Esophagus squamous epithelium (tissue), 5 donors: ENCODE measurements around the gene SYT14. TPM values are rescaled to one million over a fixed set of nuclear protein-coding genes. Genes with fewer than 3 reads are reported as not detected.

Experiments used
- DNase-seq: peaks from one replicate; lab custom pipeline; 2025; lab: John Stamatoyannopoulos, UW
- H3K27ac ChIP-seq, 4 donors: fragments of 200-600 bp; sonication (generic); one replicate each; pipeline ENCODE4 v1.5.1; 2016 to 2019; ENCODE audit warnings: mild to moderate bottlenecking in 1 of 4
- H3K27me3 ChIP-seq, 4 donors: fragments of 200-600 bp; sonication (generic); 1 replicate in 3 of 4; 2 replicates in 1 of 4; pipeline versions ENCODE4 v1.5.1 to v1.6.0; 2017 to 2021; ENCODE audit warnings: antibody characterized with exemption in 1 of 4
- H3K36me3 ChIP-seq, 3 donors: fragments of 200-600 bp; sonication (generic); one replicate each; pipeline ENCODE4 v1.5.1; 2016 to 2019
- H3K4me1 ChIP-seq, 3 donors: fragments of 200-600 bp; sonication (generic); one replicate each; pipeline ENCODE4 v1.5.1; 2017 to 2019
- H3K4me3 ChIP-seq, 4 donors: fragments of 200-600 bp; sonication (generic); 1 replicate in 3 of 4; 2 replicates in 1 of 4; pipeline ENCODE4 v1.5.1; 2016 to 2019; ENCODE audit warnings: mild to moderate bottlenecking in 2 of 4, moderate library complexity in 1 of 4
- H3K9me3 ChIP-seq, 3 donors: fragments of 200-600 bp; sonication (generic); one replicate each; pipeline ENCODE4 v1.5.1; 2016 to 2019
- POLR2A ChIP-seq, 4 donors: fragments of 450-650 bp; IDR thresholded peaks; one replicate each; pipeline ENCODE4 v1.6.1; 2017; ENCODE audit warnings: antibody characterized with exemption in 4 of 4, mild to moderate bottlenecking in 4 of 4, moderate library complexity in 3 of 4
- WGBS, 2 donors: methylation state at CpG; one replicate each; pipeline ENCODE4 v1.1.5; 2018; 5-methylcytosine and 5-hydroxymethylcytosine counted together
- intact Hi-C: fragments of 100-400 bp; cut with DNase I; formaldehyde crosslinking; loops from one replicate; pipeline ENCODE4 v1.15.0; 2022
- total RNA-seq, 4 donors: library from RNA; depleted of rRNA; stranded (reverse); fragments of >200 nt; gene quantifications; one replicate each; pipeline ENCODE4 v1.1.0, GENCODE V29; 2016
- TF ChIP-seq, protein P1 (sequence below), 6 experiments: fragments of 450-650 bp in 4 of 6; fragments of 200-600 bp in 2 of 6; sonication (generic) in 2 of 6; IDR thresholded peaks; one replicate each; pipeline ENCODE4 v1.5.1; 2016 to 2019; ENCODE audit warnings: antibody characterized with exemption in 6 of 6, mild to moderate bottlenecking in 4 of 6, moderate library complexity in 4 of 6
- donor health status: DM: yes; HTN: yes; CAD: no.

SYT14 gene
- total RNA-seq, 4 donors from 2014 or later = not detected

DNA sequence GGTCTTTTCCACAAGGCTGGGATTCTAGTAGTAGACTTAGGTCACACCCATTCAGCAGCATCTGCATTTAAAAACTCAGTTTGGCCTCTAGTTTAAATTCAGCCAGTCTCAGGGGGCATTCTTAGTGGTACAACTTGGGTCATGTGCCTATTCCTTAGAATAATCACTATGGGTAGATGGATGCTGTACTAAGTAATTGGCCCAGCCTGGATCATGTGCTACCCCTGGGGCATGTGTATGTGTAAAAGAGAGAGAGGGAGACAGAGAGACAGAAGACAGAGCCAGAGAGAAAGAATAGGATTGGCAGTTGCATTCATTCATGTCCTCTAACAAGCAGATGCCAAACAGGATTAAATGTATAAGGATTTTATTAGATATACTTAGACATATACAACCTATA is 13.6 kb upstream of the SYT14 start:
- TF ChIP-seq, protein P1, sequence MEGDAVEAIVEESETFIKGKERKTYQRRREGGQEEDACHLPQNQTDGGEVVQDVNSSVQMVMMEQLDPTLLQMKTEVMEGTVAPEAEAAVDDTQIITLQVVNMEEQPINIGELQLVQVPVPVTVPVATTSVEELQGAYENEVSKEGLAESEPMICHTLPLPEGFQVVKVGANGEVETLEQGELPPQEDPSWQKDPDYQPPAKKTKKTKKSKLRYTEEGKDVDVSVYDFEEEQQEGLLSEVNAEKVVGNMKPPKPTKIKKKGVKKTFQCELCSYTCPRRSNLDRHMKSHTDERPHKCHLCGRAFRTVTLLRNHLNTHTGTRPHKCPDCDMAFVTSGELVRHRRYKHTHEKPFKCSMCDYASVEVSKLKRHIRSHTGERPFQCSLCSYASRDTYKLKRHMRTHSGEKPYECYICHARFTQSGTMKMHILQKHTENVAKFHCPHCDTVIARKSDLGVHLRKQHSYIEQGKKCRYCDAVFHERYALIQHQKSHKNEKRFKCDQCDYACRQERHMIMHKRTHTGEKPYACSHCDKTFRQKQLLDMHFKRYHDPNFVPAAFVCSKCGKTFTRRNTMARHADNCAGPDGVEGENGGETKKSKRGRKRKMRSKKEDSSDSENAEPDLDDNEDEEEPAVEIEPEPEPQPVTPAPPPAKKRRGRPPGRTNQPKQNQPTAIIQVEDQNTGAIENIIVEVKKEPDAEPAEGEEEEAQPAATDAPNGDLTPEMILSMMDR (IDR thresholded peaks at IDR 0.05) = no peak
- no peak for TF ChIP-seq POLR2A (IDR thresholded peaks at IDR 0.05)
- no peaks in the 10 kb centered on the region for H3K9me3 ChIP-seq
- intact Hi-C loops = no loop called here
- peaks cover 0 to 8% (median 0%) of the 10 kb centered on the region in 4 donors for H3K27me3 ChIP-seq
- no peaks in the 10 kb centered on the region for H3K36me3 ChIP-seq
- H3K4me1 ChIP-seq = no peaks in the 10 kb centered on the region
- H3K27ac ChIP-seq = no peak overlapping the region
- no peak overlapping the region for H3K4me3 ChIP-seq
- DNase-seq = no peak

DNA sequence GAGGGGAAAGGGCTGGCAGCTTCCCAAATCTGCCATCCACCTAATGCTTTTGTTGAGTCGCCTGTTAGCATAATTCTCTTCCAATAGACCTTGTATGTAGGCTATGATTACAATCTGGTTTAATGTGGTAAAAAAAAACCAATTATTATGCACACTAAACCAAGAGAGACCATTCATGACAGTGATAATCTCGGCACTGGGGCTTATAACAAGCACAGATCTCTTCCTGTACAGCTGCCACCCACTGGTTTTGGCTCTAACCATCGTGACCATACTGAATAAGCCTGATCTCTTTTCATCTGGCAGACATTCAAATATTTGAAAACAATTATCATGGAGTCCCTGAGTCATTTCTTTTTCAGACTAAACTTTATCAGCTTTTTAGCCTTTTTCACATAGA is 12.0 kb upstream of the SYT14 start:
- no peaks in the 10 kb centered on the region for H3K36me3 ChIP-seq
- peaks cover 0 to 8% (median 0%) of the 10 kb centered on the region in 4 donors for H3K27me3 ChIP-seq
- H3K4me3 ChIP-seq = no peak overlapping the region
- intact Hi-C loops = no loop called here
- TF ChIP-seq, protein P1 (IDR thresholded peaks at IDR 0.05) = no peak
- TF ChIP-seq POLR2A (IDR thresholded peaks at IDR 0.05) = no peak
- H3K27ac ChIP-seq = no peak overlapping the region
- DNase-seq = no peak
- no peaks in the 10 kb centered on the region for H3K9me3 ChIP-seq
- H3K4me1 ChIP-seq = no peaks in the 10 kb centered on the region
- WGBS, 2 donors = 16 to 21% methylated on average over 3 of the region's 3 CpGs

DNA sequence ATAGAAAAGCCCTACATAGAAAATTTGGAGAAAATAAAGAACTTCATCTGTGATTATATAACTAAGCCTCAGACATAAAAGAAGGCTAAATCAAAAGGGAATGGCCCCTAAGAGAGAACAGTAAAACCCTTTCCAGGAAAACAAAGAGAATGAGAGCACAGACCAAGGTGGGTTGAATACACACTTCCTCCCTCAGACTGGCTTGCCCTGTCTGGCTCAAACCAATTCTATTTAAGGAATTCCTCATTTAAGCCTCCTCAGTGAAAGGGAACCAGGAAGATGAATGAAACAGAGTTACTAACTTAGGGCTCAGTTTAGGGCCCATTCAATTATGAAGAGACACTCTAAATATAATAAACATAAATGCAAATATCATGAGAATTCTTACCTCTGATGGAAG is 10.6 kb upstream of the SYT14 start:
- H3K4me3 ChIP-seq = no peak overlapping the region
- intact Hi-C loops = no loop called here
- TF ChIP-seq, protein P1 (IDR thresholded peaks at IDR 0.05) = no peak
- no peak for TF ChIP-seq POLR2A (IDR thresholded peaks at IDR 0.05)
- no peaks in the 10 kb centered on the region for H3K9me3 ChIP-seq
- no peaks in the 10 kb centered on the region for H3K4me1 ChIP-seq
- H3K27ac ChIP-seq = no peak overlapping the region
- H3K27me3 ChIP-seq = peaks cover 0 to 10% (median 0%) of the 10 kb centered on the region in 4 donors
- no peak for DNase-seq
- no peaks in the 10 kb centered on the region for H3K36me3 ChIP-seq

DNA sequence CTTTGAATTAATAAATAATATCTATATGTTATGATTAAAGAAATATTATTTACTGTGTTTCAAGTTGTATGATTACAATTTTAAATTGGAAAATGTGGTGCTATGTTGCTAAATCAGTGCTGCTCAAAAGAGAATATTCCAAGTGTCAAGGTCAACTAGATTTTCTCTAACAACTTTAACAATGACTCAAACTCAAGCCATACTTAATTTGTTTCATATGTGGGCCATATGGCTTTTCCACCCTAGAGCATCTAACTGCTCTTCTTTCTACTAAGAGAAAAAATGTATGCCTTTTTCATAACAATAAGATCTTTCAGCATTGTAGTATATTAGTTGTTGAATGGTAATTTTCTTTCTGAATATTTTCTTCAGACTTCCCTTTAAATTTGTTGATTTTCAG is 8.3 kb upstream of the SYT14 start:
- no peak for DNase-seq
- no peaks in the 10 kb centered on the region for H3K4me1 ChIP-seq
- no peak overlapping the region for H3K4me3 ChIP-seq
- TF ChIP-seq, protein P1 (IDR thresholded peaks at IDR 0.05) = no peak
- TF ChIP-seq POLR2A (IDR thresholded peaks at IDR 0.05) = no peak
- H3K9me3 ChIP-seq = no peaks in the 10 kb centered on the region
- intact Hi-C loops = no loop called here
- H3K27ac ChIP-seq = no peak overlapping the region
- no peaks in the 10 kb centered on the region for H3K36me3 ChIP-seq
- H3K27me3 ChIP-seq = peaks cover 0 to 16% (median 0%) of the 10 kb centered on the region in 4 donors

DNA sequence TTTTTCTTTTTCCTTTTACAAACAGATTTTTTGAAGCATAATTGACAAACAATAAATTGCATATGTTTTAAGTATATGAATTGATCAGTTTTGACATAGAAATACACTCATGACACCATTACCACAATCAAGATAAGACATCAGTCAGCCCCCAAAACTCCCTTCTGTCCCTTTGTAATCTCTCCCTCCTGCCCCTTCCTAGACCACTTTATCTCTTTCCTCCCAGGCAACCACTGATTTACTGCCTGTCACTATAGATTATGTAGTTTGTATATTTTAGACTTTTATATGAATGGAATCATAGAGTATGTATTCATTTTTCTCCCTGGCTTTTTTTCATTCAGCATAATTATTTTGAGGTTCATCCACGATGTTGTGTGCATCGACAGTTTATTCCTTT is 6.9 kb upstream of the SYT14 start:
- H3K27me3 ChIP-seq = peaks cover 0 to 13% (median 0%) of the 10 kb centered on the region in 4 donors
- no peaks in the 10 kb centered on the region for H3K4me1 ChIP-seq
- no peaks in the 10 kb centered on the region for H3K36me3 ChIP-seq
- no peak for DNase-seq
- TF ChIP-seq, protein P1 (IDR thresholded peaks at IDR 0.05) = no peak
- no peak for TF ChIP-seq POLR2A (IDR thresholded peaks at IDR 0.05)
- intact Hi-C loops = no loop called here
- no peaks in the 10 kb centered on the region for H3K9me3 ChIP-seq
- 54 to 73% methylated on average over 2 of the region's 2 CpGs for WGBS, 2 donors
- H3K4me3 ChIP-seq = no peak overlapping the region
- H3K27ac ChIP-seq = no peak overlapping the region
